ENCODE data around the gene DAB1. TPM values are rescaled to one million over a fixed set of nuclear protein-coding genes. Genes with fewer than 3 reads are reported as not detected.
"Not testable (repeated sequence)": the region's sequence is repeated elsewhere in the genome, so short reads cannot be mapped to it uniquely, and the experiment has no call there.

DAB1 gene
- total RNA-seq, 1 donor from 2014 or later: 3.1 TPM

GRCh38 chr1:57348921-57349320 lies 74.9 kb downstream of the DAB1 start:
- Mint-ChIP-seq H3K4me1 (ENCODE audit: low read depth, unreplicated experiment) (no peaks in the 10 kb centered on the region), H3K27ac (ENCODE audit: unreplicated experiment) (no peak overlapping the region), H3K4me3 (ENCODE audit: unreplicated experiment) (no peak overlapping the region), H3K9me3 (ENCODE audit: unreplicated experiment) (peaks cover 1% of the 10 kb centered on the region), H3K27me3 (ENCODE audit: unreplicated experiment) (peaks cover 3% of the 10 kb centered on the region), H3K36me3 (ENCODE audit: unreplicated experiment) (no peaks in the 10 kb centered on the region)
- no peak for DNase-seq
- no peak for TF ChIP-seq CTCF (IDR thresholded peaks at IDR 0.05; ENCODE audit: partially characterized antibody, unreplicated experiment)

GRCh38 chr1:57345916-57346315 lies 77.9 kb downstream of the DAB1 start:
- Mint-ChIP-seq H3K27me3 (ENCODE audit: unreplicated experiment) (peaks cover 4% of the 10 kb centered on the region), H3K9me3 (ENCODE audit: unreplicated experiment) (peaks cover 4% of the 10 kb centered on the region), H3K36me3 (ENCODE audit: unreplicated experiment) (no peaks in the 10 kb centered on the region), H3K4me3 (ENCODE audit: unreplicated experiment) (no peak overlapping the region), H3K4me1 (ENCODE audit: low read depth, unreplicated experiment) (peaks cover 8% of the 10 kb centered on the region), H3K27ac (ENCODE audit: unreplicated experiment) (no peak overlapping the region)
- no peak for DNase-seq
- TF ChIP-seq CTCF (IDR thresholded peaks at IDR 0.05; ENCODE audit: partially characterized antibody, unreplicated experiment): no peak

- peaks cover 4% of the 10 kb centered on the region for H3K9me3 Mint-ChIP-seq (ENCODE audit: unreplicated experiment)
- DNase-seq: no peak
- peaks cover 4% of the 10 kb centered on the region for H3K27me3 Mint-ChIP-seq (ENCODE audit: unreplicated experiment)
- H3K27ac Mint-ChIP-seq (ENCODE audit: unreplicated experiment): no peak overlapping the region
- H3K36me3 Mint-ChIP-seq (ENCODE audit: unreplicated experiment): no peaks in the 10 kb centered on the region
- TF ChIP-seq CTCF (IDR thresholded peaks at IDR 0.05; ENCODE audit: partially characterized antibody, unreplicated experiment): no peak
- H3K4me3 Mint-ChIP-seq (ENCODE audit: unreplicated experiment): no peak overlapping the region
- peaks cover 16% of the 10 kb centered on the region for H3K4me1 Mint-ChIP-seq (ENCODE audit: low read depth, unreplicated experiment)
These were observed 79.6 kb downstream of the DAB1 start for GRCh38 chr1:57344265-57344664.

GRCh38 chr1:57343298-57343915 lies 80.5 kb downstream of the DAB1 start:
- not testable (repeated sequence) for DNase-seq; H3K9me3 Mint-ChIP-seq (ENCODE audit: unreplicated experiment); H3K36me3 Mint-ChIP-seq (ENCODE audit: unreplicated experiment); H3K27ac Mint-ChIP-seq (ENCODE audit: unreplicated experiment); H3K27me3 Mint-ChIP-seq (ENCODE audit: unreplicated experiment); H3K4me3 Mint-ChIP-seq (ENCODE audit: unreplicated experiment)
- H3K4me1 Mint-ChIP-seq (ENCODE audit: low read depth, unreplicated experiment): peaks cover 16% of the 10 kb centered on the region

GRCh38 chr1:57341721-57342120 lies 82.1 kb downstream of the DAB1 start:
- peaks cover 16% of the 10 kb centered on the region for H3K4me1 Mint-ChIP-seq (ENCODE audit: low read depth, unreplicated experiment)
- DNase-seq: no peak
- no peak overlapping the region for H3K4me3 Mint-ChIP-seq (ENCODE audit: unreplicated experiment)

More at GRCh38 chr1:57341721-57342120, 82.1 kb downstream of the DAB1 start:
- TF ChIP-seq CTCF (IDR thresholded peaks at IDR 0.05; ENCODE audit: partially characterized antibody, unreplicated experiment): no peak
- Mint-ChIP-seq H3K36me3 (ENCODE audit: unreplicated experiment) (no peaks in the 10 kb centered on the region), H3K27ac (ENCODE audit: unreplicated experiment) (no peak overlapping the region), H3K9me3 (ENCODE audit: unreplicated experiment) (peaks cover 4% of the 10 kb centered on the region), H3K27me3 (ENCODE audit: unreplicated experiment) (peaks cover 2% of the 10 kb centered on the region)

All from glutamatergic neuron (in vitro differentiated cells).